GM21737 (cell line): ENCODE results near the gene SERPINB8.
"Not testable (repeated sequence)": the region's sequence is repeated elsewhere in the genome, so short reads cannot be mapped to it uniquely, and the experiment has no call there.

Experiments used
- ATAC-seq: cut with Tn5 transposase; IDR thresholded peaks from one replicate; pipeline ENCODE4 v1.9.1; 2021; ENCODE audit warnings: mild to moderate bottlenecking, moderate library complexity; ENCODE audit not compliant: unreplicated experiment

The SERPINB8 gene, protein sequence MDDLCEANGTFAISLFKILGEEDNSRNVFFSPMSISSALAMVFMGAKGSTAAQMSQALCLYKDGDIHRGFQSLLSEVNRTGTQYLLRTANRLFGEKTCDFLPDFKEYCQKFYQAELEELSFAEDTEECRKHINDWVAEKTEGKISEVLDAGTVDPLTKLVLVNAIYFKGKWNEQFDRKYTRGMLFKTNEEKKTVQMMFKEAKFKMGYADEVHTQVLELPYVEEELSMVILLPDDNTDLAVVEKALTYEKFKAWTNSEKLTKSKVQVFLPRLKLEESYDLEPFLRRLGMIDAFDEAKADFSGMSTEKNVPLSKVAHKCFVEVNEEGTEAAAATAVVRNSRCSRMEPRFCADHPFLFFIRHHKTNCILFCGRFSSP

DNA sequence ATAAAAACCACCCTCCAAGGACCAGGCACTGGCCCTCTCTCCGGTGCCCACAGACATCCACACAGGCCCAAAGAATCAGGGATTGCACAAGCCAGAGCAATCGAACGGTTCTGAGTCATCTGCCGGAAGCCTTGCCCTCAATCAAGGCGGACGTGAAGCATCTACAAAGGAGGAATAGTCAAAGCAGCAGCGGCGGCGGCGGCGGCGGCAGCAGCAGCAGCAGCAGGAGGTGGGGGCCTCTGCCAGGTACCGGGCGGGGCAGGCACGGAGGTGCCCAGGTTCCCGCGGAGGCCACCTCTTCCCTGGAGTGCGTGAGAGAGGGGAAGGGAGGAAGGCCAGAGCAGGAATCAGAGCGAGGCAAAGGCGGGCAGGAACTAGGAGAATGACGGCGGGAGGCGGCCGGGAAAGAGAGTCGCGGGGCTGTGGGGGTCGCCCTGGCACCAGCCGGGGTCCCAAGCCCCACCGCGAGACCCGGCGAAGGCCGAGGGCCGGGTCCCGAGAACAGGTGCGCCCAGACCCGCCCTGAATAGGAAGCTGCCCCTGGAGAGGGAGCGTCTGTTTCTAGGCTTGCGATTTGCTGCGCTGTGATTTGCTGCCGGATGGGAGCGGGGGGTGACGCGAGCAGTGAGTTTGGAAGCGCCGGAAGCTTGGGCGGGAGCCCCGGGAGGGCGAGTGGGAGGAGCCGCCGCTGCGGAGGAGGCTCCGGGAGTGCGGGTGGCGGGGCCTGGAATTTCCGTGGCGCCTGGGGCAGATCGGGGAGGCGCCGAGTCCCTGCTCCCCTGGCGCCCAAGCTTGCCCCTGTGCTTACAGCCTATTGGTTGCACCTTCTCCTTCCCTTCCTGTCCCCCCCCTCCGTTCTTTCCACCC is at the start of gene SERPINB8:
Gene SERPINB8 (plus strand): TSS at position 140 of the 867 bp plus-strand sequence. CDS start 8,228 bp downstream, outside the sequence.
- peak; percentile 91 for ATAC-seq

DNA sequence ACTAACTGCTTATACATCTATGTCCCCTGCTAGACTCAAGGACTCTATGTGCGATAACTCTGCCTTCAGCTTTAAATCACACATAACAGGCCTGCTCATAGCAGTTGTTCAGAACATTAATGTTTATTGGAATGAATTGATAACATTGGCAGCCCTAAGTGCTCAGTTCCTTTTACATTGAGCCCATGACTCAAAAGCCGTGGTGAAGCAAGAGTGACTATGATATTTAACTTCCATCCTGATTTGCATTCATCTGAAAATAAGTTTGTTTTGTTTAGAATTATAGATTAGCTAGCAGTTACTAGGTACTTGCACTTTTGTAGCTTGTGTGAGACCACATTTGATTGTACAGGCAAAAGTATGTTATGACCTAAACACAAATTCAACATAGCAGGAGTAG is 47.8 kb upstream of the SERPINB8 start:
- ATAC-seq = no peak

DNA sequence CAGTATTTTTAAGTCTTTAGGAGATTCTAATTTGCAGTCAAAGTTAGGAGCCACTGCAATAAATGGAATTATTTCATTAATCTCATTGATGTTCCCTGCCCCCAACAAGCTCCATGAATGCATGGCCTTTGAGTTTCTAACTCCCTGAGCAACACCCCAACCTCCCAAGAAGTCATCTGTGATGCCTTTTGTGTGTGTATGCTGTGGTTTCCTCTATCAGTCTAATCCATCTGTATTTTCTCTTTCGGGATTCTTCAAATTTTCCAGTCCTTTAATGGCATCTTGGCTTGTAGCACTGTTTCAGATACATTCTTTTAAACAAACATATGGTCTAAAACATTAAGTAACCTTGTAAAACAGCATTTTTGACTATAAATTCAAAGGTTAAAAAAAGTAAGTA is 45.3 kb upstream of the SERPINB8 start:
- no peak for ATAC-seq

DNA sequence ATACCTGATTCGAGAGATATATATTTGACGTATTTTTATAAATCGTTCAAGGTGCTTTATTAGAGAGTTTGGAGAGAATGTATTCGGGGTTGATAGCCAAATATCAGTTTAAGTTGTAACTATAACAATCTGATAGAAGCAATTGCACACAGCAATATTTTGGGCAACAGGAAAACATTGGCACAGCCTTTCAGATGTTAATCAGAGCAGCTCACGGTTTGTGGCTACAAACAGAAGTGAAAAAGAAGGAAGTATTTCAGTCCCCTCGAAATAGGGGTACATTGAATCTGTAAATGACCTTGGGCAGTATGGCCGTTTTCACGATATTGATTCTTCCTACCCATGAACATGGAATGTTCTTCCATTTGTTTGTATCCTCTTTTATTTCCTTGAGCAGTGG is 41.5 kb upstream of the SERPINB8 start:
- no peak for ATAC-seq

DNA sequence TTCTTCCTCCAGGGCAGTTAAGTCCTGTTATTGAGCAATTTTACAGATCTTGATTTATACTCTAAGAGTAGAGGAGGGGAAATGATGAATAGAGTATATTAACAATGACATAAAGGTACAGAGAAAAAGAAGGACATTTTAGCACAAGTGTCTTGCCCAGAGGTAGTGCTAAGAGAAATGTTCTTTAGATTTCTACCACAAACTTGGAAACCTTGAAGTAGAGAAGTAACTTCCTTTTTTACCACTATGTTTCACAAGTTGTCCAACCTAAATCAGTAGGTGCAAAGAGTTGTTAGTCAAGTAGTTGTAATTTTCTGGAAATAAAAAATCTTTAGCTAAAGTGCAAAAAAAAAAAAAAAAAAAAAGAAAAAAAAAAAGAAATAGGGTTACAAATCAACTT is 40.5 kb upstream of the SERPINB8 start:
- not testable (repeated sequence) for ATAC-seq

DNA sequence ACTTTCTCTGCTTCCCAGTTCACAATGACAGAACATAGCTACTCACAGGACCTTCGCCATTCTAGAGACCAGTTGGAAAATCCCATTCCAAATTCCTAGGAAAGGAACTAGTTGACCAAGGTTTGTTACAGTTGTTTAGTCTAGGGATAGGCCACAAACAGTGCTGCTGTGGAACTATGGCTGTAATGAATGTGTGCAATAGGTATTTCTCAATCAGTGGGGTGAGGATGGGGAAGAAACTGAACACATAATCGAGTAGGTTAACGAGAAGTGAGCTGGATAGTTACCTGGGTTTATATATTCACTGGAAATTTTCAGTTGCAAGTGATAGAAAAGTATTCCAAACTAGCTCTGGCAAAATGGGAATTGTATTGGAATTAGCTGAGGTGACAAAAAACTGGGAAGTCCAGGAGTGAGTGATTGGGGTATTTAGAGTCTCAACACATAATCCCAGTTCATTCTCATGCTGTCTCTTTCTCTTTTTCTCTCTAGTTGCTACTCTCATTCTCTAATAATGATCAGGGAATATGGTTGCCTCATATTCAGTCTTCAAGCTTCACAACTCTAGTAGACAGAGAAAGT is 39.0 kb upstream of the SERPINB8 start:
- ATAC-seq = no peak

DNA sequence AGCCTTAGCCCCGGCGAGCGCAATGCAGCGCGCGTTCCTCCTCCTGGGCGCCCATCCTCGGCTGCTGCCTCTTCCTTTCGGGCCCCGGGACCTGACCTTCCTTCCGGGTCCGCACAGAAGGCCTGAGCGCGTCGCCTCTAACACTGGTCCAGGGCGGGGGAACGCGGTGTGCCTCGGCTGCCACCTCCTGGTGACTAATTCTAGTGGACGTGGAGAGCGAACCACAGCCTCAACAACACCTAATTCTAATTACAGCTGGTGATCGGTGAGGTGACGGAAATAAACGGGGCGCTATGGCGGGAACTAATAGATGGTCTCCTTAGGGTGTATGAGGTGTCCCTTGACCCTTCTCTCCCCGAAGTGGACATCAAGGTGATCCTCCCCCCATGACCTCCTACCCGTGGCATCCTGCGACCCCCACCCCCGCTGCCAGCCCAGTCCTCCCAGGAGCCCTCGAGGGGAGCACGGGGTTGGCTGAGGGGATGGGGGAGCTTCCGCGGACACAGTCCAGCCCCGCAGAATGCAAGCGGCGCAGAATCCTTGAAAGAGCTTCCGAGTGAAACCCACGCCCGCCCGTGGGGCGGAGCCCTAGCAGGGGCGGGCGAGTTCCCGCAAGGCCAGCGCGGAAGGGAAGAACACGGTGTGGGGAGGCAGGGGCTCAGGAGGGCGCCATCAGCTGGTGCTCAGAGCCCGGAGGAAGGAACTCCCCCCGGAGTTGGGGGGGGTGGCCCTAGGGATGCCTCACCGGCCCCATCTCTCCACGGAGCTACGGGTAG is 33.5 kb upstream of the SERPINB8 start:
- ATAC-seq = peak; percentile 99

DNA sequence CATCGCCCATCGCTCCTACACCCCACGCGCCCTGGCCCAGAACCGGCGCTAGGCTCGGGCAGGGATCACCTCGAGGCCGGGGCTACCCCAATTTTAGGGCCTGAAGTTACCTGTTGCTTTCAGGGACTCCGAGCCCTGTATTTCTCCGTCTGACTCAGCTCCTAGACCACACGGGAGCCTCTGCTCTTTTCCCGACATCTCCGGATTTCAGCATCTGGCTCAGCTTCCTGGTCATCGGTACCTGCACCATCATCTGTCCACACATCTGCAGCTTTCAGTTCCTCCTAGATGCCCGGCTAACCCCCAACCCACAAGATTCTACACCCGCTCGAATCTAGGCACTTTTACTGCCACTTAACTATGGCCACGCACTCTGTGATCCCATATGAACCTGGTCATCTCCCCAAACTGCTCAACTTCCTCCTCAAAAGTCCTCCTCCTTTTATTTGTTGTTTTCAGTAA is 32.9 kb upstream of the SERPINB8 start:
- no peak for ATAC-seq

DNA sequence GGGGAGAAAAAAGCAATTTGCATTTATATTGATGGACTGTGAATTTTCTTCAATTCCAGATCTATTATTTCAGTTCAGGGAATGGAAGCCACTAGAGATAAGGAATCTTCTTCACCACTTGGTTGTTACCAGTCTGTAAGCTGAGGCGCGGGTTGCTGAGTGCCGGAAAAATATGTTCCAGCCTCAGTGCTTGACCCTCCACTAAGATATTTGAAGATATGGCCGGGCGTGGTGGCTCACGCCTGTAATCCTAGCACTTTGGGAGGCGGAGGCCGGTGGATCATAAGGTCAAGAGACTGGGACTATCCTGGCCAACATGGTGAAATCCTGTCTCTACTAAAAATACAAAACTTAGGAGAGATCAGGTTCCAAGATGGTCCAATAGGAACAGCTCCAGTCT is 29.9 kb upstream of the SERPINB8 start:
- no peak for ATAC-seq

DNA sequence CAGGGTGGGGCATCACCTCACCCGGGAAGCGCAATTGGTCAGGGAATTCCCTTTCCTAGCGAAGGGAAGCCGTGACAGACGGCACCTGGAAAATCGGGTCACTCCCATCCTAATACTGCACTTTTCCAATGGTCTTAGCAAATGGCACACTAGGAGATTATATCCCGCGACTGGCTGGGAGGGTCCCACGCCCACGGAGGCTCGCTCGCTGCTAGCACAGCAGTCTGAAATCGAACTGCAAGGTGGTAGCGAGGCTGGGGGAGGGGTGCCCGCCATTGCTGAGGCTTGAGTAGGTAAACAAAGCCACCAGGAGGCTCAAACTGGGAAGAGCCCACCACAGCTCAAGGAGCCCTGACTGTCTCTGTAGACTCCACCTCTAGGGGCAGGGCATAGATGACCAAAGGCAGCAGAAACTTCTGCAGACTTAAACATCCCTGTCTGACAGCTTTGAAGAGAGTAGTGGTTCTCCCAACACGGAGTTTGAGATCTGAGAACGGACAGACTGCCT is 29.3 kb upstream of the SERPINB8 start:
- not testable (repeated sequence) for ATAC-seq

DNA sequence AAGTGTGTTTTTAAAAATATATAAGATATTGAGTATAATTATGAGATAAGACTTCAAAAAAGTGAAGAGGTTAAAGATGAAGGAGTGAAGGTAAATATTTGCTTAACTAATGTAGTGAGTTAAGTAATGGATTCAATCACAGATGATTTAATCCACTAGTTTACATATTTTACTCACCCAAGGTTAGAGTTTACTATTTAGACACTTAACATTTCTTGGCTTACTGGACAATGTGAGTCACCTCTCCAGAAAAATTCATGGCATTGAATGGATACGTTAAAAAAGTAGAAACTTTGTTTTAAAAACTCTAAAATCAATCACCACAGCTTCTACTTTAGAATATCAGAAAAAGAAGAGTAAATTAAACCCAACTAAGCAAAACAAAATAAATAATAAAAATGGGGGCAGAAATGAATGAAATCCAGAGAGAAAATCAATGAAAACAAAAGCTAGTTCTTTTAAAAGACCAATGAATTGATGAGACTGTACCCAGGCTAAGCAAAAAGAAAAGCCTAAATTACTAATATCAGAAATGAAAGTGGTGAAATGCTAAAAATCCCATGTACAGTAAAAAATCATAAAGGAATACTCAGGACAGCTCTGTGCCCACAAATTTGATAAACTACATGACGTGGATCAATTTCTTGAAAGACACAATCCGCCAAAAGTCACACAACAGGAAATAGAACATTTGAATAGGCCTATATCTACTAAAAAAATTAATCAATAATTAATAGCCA is 22.7 kb upstream of the SERPINB8 start:
- no peak for ATAC-seq

DNA sequence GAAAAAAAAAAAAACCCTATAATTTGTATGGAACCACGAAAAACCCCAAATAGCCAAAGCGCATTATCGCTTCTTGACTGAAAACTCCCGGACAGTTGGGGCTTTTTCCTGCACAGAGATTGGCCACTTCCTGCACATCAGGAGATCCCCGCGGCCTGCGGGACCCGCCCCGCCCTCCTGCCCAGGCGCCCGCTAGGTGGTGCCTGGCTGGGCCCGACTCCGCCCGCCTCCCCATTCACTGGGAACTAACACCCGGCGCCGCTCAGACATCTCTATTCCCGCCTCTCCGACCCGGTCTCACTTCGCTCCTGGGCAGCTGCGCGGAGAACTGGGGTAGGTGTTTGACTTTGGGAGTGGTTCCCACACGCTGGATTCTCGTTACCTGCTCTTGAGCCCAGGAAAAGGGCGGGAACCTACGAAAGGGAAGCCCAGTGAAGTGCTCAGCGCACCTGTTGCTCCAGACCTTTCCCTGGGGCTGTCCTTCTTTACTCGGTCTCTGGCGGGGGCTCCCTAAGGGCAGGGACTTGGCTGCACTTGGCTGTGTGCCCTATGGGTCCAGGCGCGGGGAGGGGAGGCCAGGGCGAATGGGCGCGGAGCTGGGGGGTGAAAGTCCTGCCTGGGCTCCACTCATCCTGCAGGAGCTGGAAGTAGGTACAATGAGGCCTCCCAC is 20.7 kb upstream of the SERPINB8 start, which contains the start of gene HMSD:
Gene HMSD (plus strand): TSS at position 234 of the 670 bp plus-strand sequence. CDS start 4,155 bp downstream, outside the sequence.
- peak; percentile 94 for ATAC-seq

DNA sequence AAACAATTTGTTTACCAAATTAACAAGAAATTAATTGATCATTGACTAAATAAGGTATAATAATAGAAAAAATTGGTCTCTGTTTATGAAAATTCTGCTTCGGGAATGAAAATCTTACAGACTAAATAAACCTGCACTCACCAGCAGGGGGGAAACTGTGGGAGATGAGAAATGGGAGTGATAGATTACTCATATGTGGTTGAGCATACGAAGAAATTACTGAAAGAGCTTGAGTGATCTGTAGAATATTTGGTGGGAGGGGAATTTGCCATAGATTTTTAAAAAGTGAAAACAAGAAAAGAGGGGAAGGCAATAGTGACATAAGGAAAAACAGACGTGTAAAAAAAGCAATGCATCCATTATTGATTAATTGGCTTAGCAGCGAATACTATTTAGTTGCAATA is 18.6 kb upstream of the SERPINB8 start:
- peak; percentile 43 for ATAC-seq

DNA sequence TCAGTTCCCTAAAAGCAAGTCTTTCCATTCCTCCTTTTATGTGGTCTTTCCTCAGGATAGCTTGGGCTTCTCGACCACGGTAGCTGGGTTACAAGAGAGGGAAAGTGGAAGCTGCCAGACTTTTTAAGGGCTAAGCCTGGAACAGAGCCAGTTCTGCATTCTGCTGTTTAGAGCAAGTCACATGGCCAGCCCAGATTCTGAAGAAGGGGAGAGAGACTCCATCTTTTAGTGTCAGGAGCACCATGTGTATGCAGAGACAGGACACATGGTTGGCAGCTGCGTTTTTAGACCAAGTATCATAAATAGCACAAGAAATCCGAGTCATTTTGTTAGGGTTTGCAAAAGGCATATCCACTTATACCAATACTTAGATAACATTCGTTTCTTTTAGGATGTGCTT is 16.1 kb upstream of the SERPINB8 start:
- ATAC-seq = no peak

DNA sequence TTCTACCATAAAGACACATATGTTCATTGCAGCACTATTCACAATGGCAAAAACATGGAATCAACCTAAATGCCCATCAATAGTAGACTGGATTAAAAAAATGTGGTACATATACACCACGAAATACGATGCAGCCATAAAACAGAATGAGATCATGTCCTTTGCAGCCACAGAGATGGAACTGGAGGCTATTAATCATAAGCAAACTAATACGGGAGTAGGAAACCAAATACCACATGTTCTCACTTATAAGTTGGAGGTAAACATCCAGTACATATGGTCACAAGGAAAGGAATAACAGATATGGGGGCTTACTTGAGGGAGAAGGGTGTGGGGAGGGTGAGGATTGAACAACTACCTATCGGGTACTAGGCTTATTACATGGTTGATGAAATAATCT is 13.1 kb upstream of the SERPINB8 start:
- no peak for ATAC-seq

DNA sequence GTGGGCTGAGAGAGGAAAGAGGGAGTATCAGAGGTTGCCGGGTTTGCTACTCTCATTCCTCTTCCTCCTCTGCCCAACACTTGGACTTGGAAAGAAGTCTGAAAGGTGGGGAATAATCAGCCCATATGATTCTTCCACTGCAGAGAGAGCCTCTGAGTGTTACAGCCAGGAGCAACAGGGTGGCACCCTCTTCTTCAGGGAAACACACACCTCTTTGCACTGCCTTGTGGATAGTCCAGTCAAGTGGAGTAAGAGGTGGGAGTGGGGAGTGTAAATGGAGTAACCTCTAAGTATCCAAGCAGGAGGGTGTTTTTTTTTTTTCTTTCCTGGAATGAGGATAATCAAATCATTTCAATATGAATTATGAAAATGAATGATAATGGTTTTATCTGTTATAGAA is 9.0 kb upstream of the SERPINB8 start:
- ATAC-seq = no peak

DNA sequence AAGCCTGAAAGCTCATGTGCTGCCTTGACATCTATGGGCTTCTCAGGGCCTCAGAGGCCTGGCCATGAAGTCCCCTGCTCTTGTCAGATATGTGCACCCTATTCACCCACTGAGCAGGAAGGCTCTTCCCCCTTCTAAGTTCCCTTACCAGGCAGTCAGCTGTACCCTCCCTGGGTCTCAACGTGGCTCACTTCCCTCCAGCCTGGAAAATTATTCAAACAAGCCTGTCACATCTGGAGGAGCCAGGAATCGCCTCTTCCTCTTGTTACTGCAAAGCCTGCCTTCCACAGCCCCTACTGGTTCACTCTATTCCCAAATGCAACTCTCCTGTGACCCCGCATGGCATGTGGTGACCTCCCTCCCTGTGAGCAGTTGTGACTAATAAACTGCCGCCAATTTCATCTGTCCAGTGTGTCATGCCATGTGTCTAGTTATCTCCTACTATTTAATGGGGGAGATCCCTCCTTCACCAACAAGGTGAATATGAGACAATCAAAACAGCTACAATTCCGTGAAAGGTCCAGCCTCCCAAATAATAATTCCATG is 8.4 kb upstream of the SERPINB8 start:
- ATAC-seq = no peak

DNA sequence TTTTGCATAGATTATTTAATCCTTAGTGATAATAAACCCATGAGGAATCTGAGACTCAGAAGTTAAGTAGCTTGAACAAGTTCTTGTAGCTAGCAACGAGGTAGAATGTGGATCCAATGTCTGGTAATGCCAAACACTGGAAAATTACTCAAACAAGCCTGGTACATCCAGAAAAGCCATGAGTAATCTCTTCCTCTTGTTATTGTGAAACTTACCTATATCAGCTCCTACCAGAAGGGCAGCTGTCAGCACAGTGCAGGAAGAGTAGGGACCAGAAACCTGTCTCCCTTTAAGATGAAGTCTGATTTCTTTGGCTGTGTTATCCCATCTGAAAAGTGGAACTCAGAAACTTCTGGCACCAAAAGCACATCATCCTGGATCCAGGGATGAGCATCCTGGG is 7.7 kb upstream of the SERPINB8 start:
- no peak for ATAC-seq
